ENCODE data around the gene ARNT2. TPM values are rescaled to one million over a fixed set of nuclear protein-coding genes. Genes with fewer than 3 reads are reported as not detected.
A peak's percentile ranks its signal among the peaks of the same experiment; 100 is the strongest.

ARNT2 gene
- total and polyA plus RNA-seq, 4 donors: 78.6 to 150 (median 130) TPM

- Histone ChIP-seq H3K4me3 (ENCODE audit: low read depth, low read length) (no peak overlapping the region), H3K36me3 (ENCODE audit: control insufficient read depth, insufficient read depth, low read length) (peaks cover 14% of the 10 kb centered on the region), H3K9me3 (ENCODE audit: control insufficient read depth, insufficient read depth, low read length) (no peaks in the 10 kb centered on the region), H3K27ac (ENCODE audit: low read depth, low read length) (no peak overlapping the region), H3K27me3 (ENCODE audit: control insufficient read depth, insufficient read depth, low read length) (no peaks in the 10 kb centered on the region), H3K4me1 (ENCODE audit: control insufficient read depth, insufficient read depth, low read length) (peaks cover 20% of the 10 kb centered on the region)
- WGBS (ENCODE audit: insufficient coverage): no CpG with 5 or more reads among the region's 2 CpGs
- DNase-seq (ENCODE audit: low read depth in 4 of 6, low spot score in 6 of 6): no peak
Observed at GRCh38 chr15:80492409-80492808, 88.2 kb downstream of the ARNT2 start.

- Histone ChIP-seq H3K27ac (ENCODE audit: low read depth, low read length) (no peak overlapping the region), H3K36me3 (ENCODE audit: control insufficient read depth, insufficient read depth, low read length) (peaks cover 12% of the 10 kb centered on the region), H3K4me3 (ENCODE audit: low read depth, low read length) (no peak overlapping the region), H3K27me3 (ENCODE audit: control insufficient read depth, insufficient read depth, low read length) (no peaks in the 10 kb centered on the region), H3K9me3 (ENCODE audit: control insufficient read depth, insufficient read depth, low read length) (no peaks in the 10 kb centered on the region), H3K4me1 (ENCODE audit: control insufficient read depth, insufficient read depth, low read length) (peaks cover 20% of the 10 kb centered on the region)
- WGBS (ENCODE audit: insufficient coverage): 100% methylated on average over 3 of the region's 3 CpGs
- no peak for DNase-seq (ENCODE audit: low read depth in 4 of 6, low spot score in 6 of 6)
Observed at GRCh38 chr15:80492874-80493273, 88.7 kb downstream of the ARNT2 start.

GRCh38 chr15:80494351-80494751 lies 90.2 kb downstream of the ARNT2 start:
- Histone ChIP-seq H3K4me1 (ENCODE audit: control insufficient read depth, insufficient read depth, low read length) (peaks cover 24% of the 10 kb centered on the region), H3K9me3 (ENCODE audit: control insufficient read depth, insufficient read depth, low read length) (no peaks in the 10 kb centered on the region), H3K36me3 (ENCODE audit: control insufficient read depth, insufficient read depth, low read length) (peaks cover 12% of the 10 kb centered on the region), H3K27ac (ENCODE audit: low read depth, low read length) (peak overlapping the region; percentile 0), H3K4me3 (ENCODE audit: low read depth, low read length) (no peak overlapping the region), H3K27me3 (ENCODE audit: control insufficient read depth, insufficient read depth, low read length) (no peaks in the 10 kb centered on the region)
- 64% methylated on average over 4 of the region's 5 CpGs for WGBS (ENCODE audit: insufficient coverage)
- peak in 1 of 6 donors; percentile 57 for DNase-seq (ENCODE audit: low read depth in 4 of 6, low spot score in 6 of 6)

- Histone ChIP-seq H3K4me3 (ENCODE audit: low read depth, low read length) (no peak overlapping the region), H3K27ac (ENCODE audit: low read depth, low read length) (peak overlapping the region; percentile 0), H3K36me3 (ENCODE audit: control insufficient read depth, insufficient read depth, low read length) (peaks cover 10% of the 10 kb centered on the region), H3K27me3 (ENCODE audit: control insufficient read depth, insufficient read depth, low read length) (no peaks in the 10 kb centered on the region), H3K9me3 (ENCODE audit: control insufficient read depth, insufficient read depth, low read length) (no peaks in the 10 kb centered on the region), H3K4me1 (ENCODE audit: control insufficient read depth, insufficient read depth, low read length) (peaks cover 20% of the 10 kb centered on the region)
- WGBS (ENCODE audit: insufficient coverage): 72% methylated on average over 3 of the region's 3 CpGs
- DNase-seq (ENCODE audit: low read depth in 4 of 6, low spot score in 6 of 6): peak in 1 of 6 donors; percentile 75
Observed at GRCh38 chr15:80494756-80495155, 90.6 kb downstream of the ARNT2 start.

GRCh38 chr15:80495401-80495942 lies 91.3 kb downstream of the ARNT2 start:
- no CpG with 5 or more reads among the region's 2 CpGs for WGBS (ENCODE audit: insufficient coverage)

GRCh38 chr15:80496096-80496495 lies 91.9 kb downstream of the ARNT2 start:
- Histone ChIP-seq H3K27ac (ENCODE audit: low read depth, low read length) (no peak overlapping the region), H3K36me3 (ENCODE audit: control insufficient read depth, insufficient read depth, low read length) (peaks cover 2% of the 10 kb centered on the region), H3K4me3 (ENCODE audit: low read depth, low read length) (no peak overlapping the region), H3K4me1 (ENCODE audit: control insufficient read depth, insufficient read depth, low read length) (peaks cover 19% of the 10 kb centered on the region), H3K27me3 (ENCODE audit: control insufficient read depth, insufficient read depth, low read length) (no peaks in the 10 kb centered on the region), H3K9me3 (ENCODE audit: control insufficient read depth, insufficient read depth, low read length) (no peaks in the 10 kb centered on the region)
- DNase-seq (ENCODE audit: low read depth in 4 of 6, low spot score in 6 of 6): no peak
- WGBS (ENCODE audit: insufficient coverage): 83% methylated on average over 1 of the region's 2 CpGs

More at GRCh38 chr15:80495401-80495942, 91.3 kb downstream of the ARNT2 start:
- DNase-seq (ENCODE audit: low read depth in 4 of 6, low spot score in 6 of 6): peak in 1 of 6 donors; percentile 26
- H3K36me3 ChIP-seq (ENCODE audit: control insufficient read depth, insufficient read depth, low read length): peaks cover 4% of the 10 kb centered on the region
- no peak overlapping the region for H3K4me3 ChIP-seq (ENCODE audit: low read depth, low read length)
- H3K9me3 ChIP-seq (ENCODE audit: control insufficient read depth, insufficient read depth, low read length): no peaks in the 10 kb centered on the region
- peak overlapping the region; percentile 29 for H3K27ac ChIP-seq (ENCODE audit: low read depth, low read length)
- H3K4me1 ChIP-seq (ENCODE audit: control insufficient read depth, insufficient read depth, low read length): peaks cover 19% of the 10 kb centered on the region
- no peaks in the 10 kb centered on the region for H3K27me3 ChIP-seq (ENCODE audit: control insufficient read depth, insufficient read depth, low read length)

- H3K4me1 ChIP-seq (ENCODE audit: control insufficient read depth, insufficient read depth, low read length): peaks cover 18% of the 10 kb centered on the region
- no peak for DNase-seq (ENCODE audit: low read depth in 4 of 6, low spot score in 6 of 6)
- H3K4me3 ChIP-seq (ENCODE audit: low read depth, low read length): no peak overlapping the region
- 88% methylated on average over 1 of the region's 1 CpG for WGBS (ENCODE audit: insufficient coverage)
- H3K27me3 ChIP-seq (ENCODE audit: control insufficient read depth, insufficient read depth, low read length): no peaks in the 10 kb centered on the region
- peaks cover 3% of the 10 kb centered on the region for H3K36me3 ChIP-seq (ENCODE audit: control insufficient read depth, insufficient read depth, low read length)
- no peaks in the 10 kb centered on the region for H3K9me3 ChIP-seq (ENCODE audit: control insufficient read depth, insufficient read depth, low read length)
- H3K27ac ChIP-seq (ENCODE audit: low read depth, low read length): peak overlapping the region; percentile 25
Observed at GRCh38 chr15:80497221-80497620, 93.0 kb downstream of the ARNT2 start.

- no peak for DNase-seq (ENCODE audit: low read depth in 4 of 6, low spot score in 6 of 6)
- Histone ChIP-seq H3K4me1 (ENCODE audit: control insufficient read depth, insufficient read depth, low read length) (peaks cover 20% of the 10 kb centered on the region), H3K27me3 (ENCODE audit: control insufficient read depth, insufficient read depth, low read length) (no peaks in the 10 kb centered on the region), H3K4me3 (ENCODE audit: low read depth, low read length) (no peak overlapping the region), H3K9me3 (ENCODE audit: control insufficient read depth, insufficient read depth, low read length) (no peaks in the 10 kb centered on the region), H3K27ac (ENCODE audit: low read depth, low read length) (peak overlapping the region; percentile 70), H3K36me3 (ENCODE audit: control insufficient read depth, insufficient read depth, low read length) (peaks cover 8% of the 10 kb centered on the region)
- WGBS (ENCODE audit: insufficient coverage): 80% methylated on average over 1 of the region's 4 CpGs
Observed at GRCh38 chr15:80498652-80499051, 94.5 kb downstream of the ARNT2 start.

GRCh38 chr15:80500021-80500420 lies 95.8 kb downstream of the ARNT2 start:
- Histone ChIP-seq H3K4me3 (ENCODE audit: low read depth, low read length) (no peak overlapping the region), H3K36me3 (ENCODE audit: control insufficient read depth, insufficient read depth, low read length) (peaks cover 18% of the 10 kb centered on the region), H3K27ac (ENCODE audit: low read depth, low read length) (peak overlapping the region; percentile 70), H3K9me3 (ENCODE audit: control insufficient read depth, insufficient read depth, low read length) (no peaks in the 10 kb centered on the region), H3K4me1 (ENCODE audit: control insufficient read depth, insufficient read depth, low read length) (peaks cover 13% of the 10 kb centered on the region), H3K27me3 (ENCODE audit: control insufficient read depth, insufficient read depth, low read length) (no peaks in the 10 kb centered on the region)
- no CpG with 5 or more reads among the region's 1 CpG for WGBS (ENCODE audit: insufficient coverage)
- DNase-seq (ENCODE audit: low read depth in 4 of 6, low spot score in 6 of 6): peak in 1 of 6 donors; percentile 65

- 80% methylated on average over 4 of the region's 8 CpGs for WGBS (ENCODE audit: insufficient coverage)
- no peak for DNase-seq (ENCODE audit: low read depth in 4 of 6, low spot score in 6 of 6)
- H3K36me3 ChIP-seq (ENCODE audit: control insufficient read depth, insufficient read depth, low read length): peaks cover 19% of the 10 kb centered on the region
- peaks cover 10% of the 10 kb centered on the region for H3K4me1 ChIP-seq (ENCODE audit: control insufficient read depth, insufficient read depth, low read length)
- H3K27me3 ChIP-seq (ENCODE audit: control insufficient read depth, insufficient read depth, low read length): no peaks in the 10 kb centered on the region
- no peak overlapping the region for H3K4me3 ChIP-seq (ENCODE audit: low read depth, low read length)
- no peaks in the 10 kb centered on the region for H3K9me3 ChIP-seq (ENCODE audit: control insufficient read depth, insufficient read depth, low read length)
- H3K27ac ChIP-seq (ENCODE audit: low read depth, low read length): peak overlapping the region; percentile 84
Observed at GRCh38 chr15:80501476-80501875, 97.3 kb downstream of the ARNT2 start.

All from spinal cord (tissue), 10 donors.